ENCODE data around the gene KCNQ5.

The KCNQ5 gene

GRCh38 chr6:72984981-72985665 is 363.3 kb downstream of the KCNQ5 start:
- Histone ChIP-seq H3K4me2 (ENCODE audit: low read length) (no peak overlapping the region), H3K4me1 (ENCODE audit: control insufficient read depth in 1 of 2, insufficient read depth in 2 of 2, low read length in 2 of 2) (no peaks in the 10 kb centered on the region), H3K23ac (ENCODE audit: low read length) (no peak overlapping the region), H3K9ac (ENCODE audit: low read length) (no peak overlapping the region), H2BK5ac (ENCODE audit: low read depth, low read length, poor library complexity) (no peak overlapping the region), H2BK120ac (ENCODE audit: insufficient read depth, low read length, poor library complexity) (no peak overlapping the region), H3K79me1 (ENCODE audit: low read length) (no peaks in the 10 kb centered on the region), H3K79me2 (ENCODE audit: control insufficient read depth, insufficient read depth, low read length, poor library complexity) (no peaks in the 10 kb centered on the region), H3K4me3 (ENCODE audit: low read depth, low read length) (no peak overlapping the region), H2AK5ac (ENCODE audit: low read length) (no peak overlapping the region), H3K27me3 (ENCODE audit: insufficient read depth, low read length) (no peaks in the 10 kb centered on the region), H4K8ac (ENCODE audit: low read depth, low read length) (no peak overlapping the region), H2AFZ (ENCODE audit: insufficient read depth, low read length, poor library complexity) (no peak overlapping the region), H3K4ac (ENCODE audit: low read depth, low read length) (no peak overlapping the region), H3K27ac (ENCODE audit: low read depth, low read length) (no peak overlapping the region), H3K14ac (ENCODE audit: low read length) (no peak overlapping the region), H3K36me3 (ENCODE audit: control insufficient read depth in 1 of 2, insufficient read depth in 2 of 2, low read length in 2 of 2) (no peaks in the 10 kb centered on the region), H4K12ac (ENCODE audit: low read depth, low read length) (no peak overlapping the region), H3K18ac (ENCODE audit: low read length) (no peak overlapping the region), H2BK12ac (ENCODE audit: low read length) (no peak overlapping the region), H4K91ac (ENCODE audit: low read depth, low read length) (no peak overlapping the region), H3K9me3 (ENCODE audit: insufficient read depth, low read depth, low read length) (no peaks in the 10 kb centered on the region)
- DNase-seq, result peak; percentile 3 to 31
- no CpG with 5 or more reads among the region's 4 CpGs for WGBS (ENCODE audit: extremely low coverage, insufficient coverage, insufficient read length)

GRCh38 chr6:72987301-72987700 is 365.4 kb downstream of the KCNQ5 start:
- Histone ChIP-seq H2AFZ (ENCODE audit: insufficient read depth, low read length, poor library complexity) (no peak overlapping the region), H3K27ac (ENCODE audit: low read depth, low read length) (no peak overlapping the region), H3K79me2 (ENCODE audit: control insufficient read depth, insufficient read depth, low read length, poor library complexity) (no peaks in the 10 kb centered on the region), H4K91ac (ENCODE audit: low read depth, low read length) (no peak overlapping the region), H2BK12ac (ENCODE audit: low read length) (no peak overlapping the region), H3K79me1 (ENCODE audit: low read length) (no peaks in the 10 kb centered on the region), H3K4me2 (ENCODE audit: low read length) (no peak overlapping the region), H3K18ac (ENCODE audit: low read length) (no peak overlapping the region), H3K4me3 (ENCODE audit: low read depth, low read length) (no peak overlapping the region), H4K8ac (ENCODE audit: low read depth, low read length) (no peak overlapping the region), H2BK120ac (ENCODE audit: insufficient read depth, low read length, poor library complexity) (no peak overlapping the region), H3K23ac (ENCODE audit: low read length) (no peak overlapping the region), H3K27me3 (ENCODE audit: insufficient read depth, low read length) (no peaks in the 10 kb centered on the region), H3K4ac (ENCODE audit: low read depth, low read length) (no peak overlapping the region), H4K12ac (ENCODE audit: low read depth, low read length) (no peak overlapping the region), H3K14ac (ENCODE audit: low read length) (no peak overlapping the region), H2BK5ac (ENCODE audit: low read depth, low read length, poor library complexity) (no peak overlapping the region), H3K9ac (ENCODE audit: low read length) (no peak overlapping the region), H2AK5ac (ENCODE audit: low read length) (no peak overlapping the region), H3K36me3 (ENCODE audit: control insufficient read depth in 1 of 2, insufficient read depth in 2 of 2, low read length in 2 of 2) (no peaks in the 10 kb centered on the region), H3K9me3 (ENCODE audit: insufficient read depth, low read depth, low read length) (no peaks in the 10 kb centered on the region), H3K4me1 (ENCODE audit: control insufficient read depth in 1 of 2, insufficient read depth in 2 of 2, low read length in 2 of 2) (no peaks in the 10 kb centered on the region)
- DNase-seq, result no peak
- WGBS (ENCODE audit: extremely low coverage, insufficient coverage, insufficient read length), result no CpG with 5 or more reads among the region's 19 CpGs

GRCh38 chr6:72999995-73000394 is 378.1 kb downstream of the KCNQ5 start:
- WGBS (ENCODE audit: extremely low coverage, insufficient coverage, insufficient read length), result no CpG with 5 or more reads among the region's 5 CpGs
- H3K36me3 ChIP-seq (ENCODE audit: control insufficient read depth in 1 of 2, insufficient read depth in 2 of 2, low read length in 2 of 2), result no peaks in the 10 kb centered on the region

GRCh38 chr6:73000460-73000859 is 378.6 kb downstream of the KCNQ5 start:
- H3K9me3 ChIP-seq (ENCODE audit: insufficient read depth, low read depth, low read length), result no peaks in the 10 kb centered on the region
- H3K14ac ChIP-seq (ENCODE audit: low read length), result no peak overlapping the region
- no peak overlapping the region for H2AK5ac ChIP-seq (ENCODE audit: low read length)
- no peak for DNase-seq
- WGBS (ENCODE audit: extremely low coverage, insufficient coverage, insufficient read length), result no CpG with 5 or more reads among the region's 3 CpGs
- no peak overlapping the region for H3K4ac ChIP-seq (ENCODE audit: low read depth, low read length)
- no peak overlapping the region for H4K91ac ChIP-seq (ENCODE audit: low read depth, low read length)
- H3K23ac ChIP-seq (ENCODE audit: low read length), result no peak overlapping the region
- no peak overlapping the region for H3K27ac ChIP-seq (ENCODE audit: low read depth, low read length)
- no peak overlapping the region for H3K4me3 ChIP-seq (ENCODE audit: low read depth, low read length)
- no peaks in the 10 kb centered on the region for H3K27me3 ChIP-seq (ENCODE audit: insufficient read depth, low read length)
- H3K9ac ChIP-seq (ENCODE audit: low read length), result no peak overlapping the region
- no peaks in the 10 kb centered on the region for H3K4me1 ChIP-seq (ENCODE audit: control insufficient read depth in 1 of 2, insufficient read depth in 2 of 2, low read length in 2 of 2)
- no peaks in the 10 kb centered on the region for H3K36me3 ChIP-seq (ENCODE audit: control insufficient read depth in 1 of 2, insufficient read depth in 2 of 2, low read length in 2 of 2)
- H2BK120ac ChIP-seq (ENCODE audit: insufficient read depth, low read length, poor library complexity), result no peak overlapping the region
- no peak overlapping the region for H3K4me2 ChIP-seq (ENCODE audit: low read length)
- no peak overlapping the region for H2BK12ac ChIP-seq (ENCODE audit: low read length)
- no peak overlapping the region for H4K12ac ChIP-seq (ENCODE audit: low read depth, low read length)
- H2AFZ ChIP-seq (ENCODE audit: insufficient read depth, low read length, poor library complexity), result no peak overlapping the region
- H2BK5ac ChIP-seq (ENCODE audit: low read depth, low read length, poor library complexity), result no peak overlapping the region
- no peaks in the 10 kb centered on the region for H3K79me2 ChIP-seq (ENCODE audit: control insufficient read depth, insufficient read depth, low read length, poor library complexity)
- H3K79me1 ChIP-seq (ENCODE audit: low read length), result no peaks in the 10 kb centered on the region
- H3K18ac ChIP-seq (ENCODE audit: low read length), result no peak overlapping the region
- no peak overlapping the region for H4K8ac ChIP-seq (ENCODE audit: low read depth, low read length)

More at GRCh38 chr6:72999995-73000394, 378.1 kb downstream of the KCNQ5 start:
- no peak overlapping the region for H3K23ac ChIP-seq (ENCODE audit: low read length)
- no peak overlapping the region for H4K12ac ChIP-seq (ENCODE audit: low read depth, low read length)
- no peaks in the 10 kb centered on the region for H3K4me1 ChIP-seq (ENCODE audit: control insufficient read depth in 1 of 2, insufficient read depth in 2 of 2, low read length in 2 of 2)
- H3K79me2 ChIP-seq (ENCODE audit: control insufficient read depth, insufficient read depth, low read length, poor library complexity), result no peaks in the 10 kb centered on the region
- no peak overlapping the region for H2BK5ac ChIP-seq (ENCODE audit: low read depth, low read length, poor library complexity)
- no peak overlapping the region for H3K4me3 ChIP-seq (ENCODE audit: low read depth, low read length)
- DNase-seq, result no peak
- H2AK5ac ChIP-seq (ENCODE audit: low read length), result no peak overlapping the region
- H3K79me1 ChIP-seq (ENCODE audit: low read length), result no peaks in the 10 kb centered on the region
- H3K9ac ChIP-seq (ENCODE audit: low read length), result peak overlapping the region; percentile 38
- no peak overlapping the region for H3K14ac ChIP-seq (ENCODE audit: low read length)
- no peak overlapping the region for H4K91ac ChIP-seq (ENCODE audit: low read depth, low read length)
- no peaks in the 10 kb centered on the region for H3K27me3 ChIP-seq (ENCODE audit: insufficient read depth, low read length)
- no peak overlapping the region for H2AFZ ChIP-seq (ENCODE audit: insufficient read depth, low read length, poor library complexity)
- H3K4ac ChIP-seq (ENCODE audit: low read depth, low read length), result no peak overlapping the region
- H3K9me3 ChIP-seq (ENCODE audit: insufficient read depth, low read depth, low read length), result no peaks in the 10 kb centered on the region
- no peak overlapping the region for H4K8ac ChIP-seq (ENCODE audit: low read depth, low read length)
- no peak overlapping the region for H3K18ac ChIP-seq (ENCODE audit: low read length)
- no peak overlapping the region for H2BK120ac ChIP-seq (ENCODE audit: insufficient read depth, low read length, poor library complexity)
- H2BK12ac ChIP-seq (ENCODE audit: low read length), result no peak overlapping the region
- no peak overlapping the region for H3K27ac ChIP-seq (ENCODE audit: low read depth, low read length)
- H3K4me2 ChIP-seq (ENCODE audit: low read length), result no peak overlapping the region
